A549 (cell line): Measurements from ENCODE around the gene ZNF213. TPM values are rescaled to one million over a fixed set of nuclear protein-coding genes. Genes with fewer than 3 reads are reported as not detected.

Experiments
- ATAC-seq, 2 experiments: fragments of 200-7000 bp in 1 of 2; fragments of >200 bp in 1 of 2; cut with Nextera tagmentation in 1 of 2; cut with Tn5 transposase in 1 of 2; 3 replicates each; pipeline versions ENCODE4 v1.8.0 to v1.9.1; 2018 to 2020; ENCODE audit warnings: mild to moderate bottlenecking in 1 of 2, moderate library complexity in 1 of 2
- CTCF ChIA-PET: fragments of 300-600 bp; sonication (Branson Sonifier 250); formaldehyde crosslinking; extraction: SDS; loops from one replicate; lab custom pipeline; 2021; ENCODE audit warnings: antibody characterized with exemption, inconsistent platforms; lab: Yijun Ruan, JAX
- POLR2A ChIA-PET: fragments of 350-600 bp; formaldehyde crosslinking; extraction: SDS; loops from one replicate; lab custom pipeline; 2021; ENCODE audit warnings: antibody characterized with exemption, inconsistent platforms; lab: Yijun Ruan, JAX
- DNase-seq, 2 experiments: peaks; one replicate each; pipeline versions ENCODE4 v3.0.0 to v3.0.0-alpha.2; 2011 to 2016; ENCODE audit warnings: low read depth in 1 of 2, low spot score in 1 of 2
- FAIRE-seq: peaks from 2 replicates; lab custom pipeline; 2011; peaks lifted over from hg19 to GRCh38; lab: Jason Lieb, UNC
- H3K27ac ChIP-seq, 2 experiments: fragments of >200 bp; sonication (Bioruptor Twin); formaldehyde crosslinking; 3 replicates each; pipeline ENCODE4 v1.5.1; 2016 to 2017
- H3K4me1 ChIP-seq: fragments of >200 bp; sonication (Bioruptor Twin); formaldehyde crosslinking; 3 replicates; pipeline ENCODE4 v1.6.1; 2016
- H3K4me2 ChIP-seq: fragments of >200 bp; sonication (Bioruptor Twin); formaldehyde crosslinking; 3 replicates; pipeline ENCODE4 v1.6.1; 2016
- H3K4me3 ChIP-seq: fragments of >200 bp; sonication (Bioruptor Twin); formaldehyde crosslinking; 3 replicates; pipeline ENCODE4 v1.5.1; 2016
- H3K9me3 ChIP-seq: fragments of >200 bp; sonication (Bioruptor Twin); formaldehyde crosslinking; 3 replicates; pipeline ENCODE4 v1.6.1; 2016
- BHLHE40 ChIP-seq: IDR thresholded peaks from 2 replicates; pipeline ENCODE4 v1.6.1; 2012; ENCODE audit warnings: low read depth, low read length, inconsistent platforms
- CBX2 ChIP-seq: fragments of 200-600 bp; sonication (generic); IDR thresholded peaks from 2 replicates; pipeline ENCODE4 v1.6.1; 2016; ENCODE audit warnings: low read depth, mild to moderate bottlenecking, borderline replicate concordance
- CEBPB ChIP-seq, 2 experiments: fragments of >200 bp in 1 of 2; sonication (Bioruptor Twin) in 1 of 2; formaldehyde crosslinking in 1 of 2; IDR thresholded peaks; 2 replicates each; pipeline ENCODE4 v1.6.1; 2012 to 2016
- EP300 ChIP-seq, 2 experiments: fragments of >200 bp; sonication (Bioruptor Twin); formaldehyde crosslinking; IDR thresholded peaks; 2 replicates in 1 of 2; 3 replicates in 1 of 2; pipeline ENCODE4 v1.6.1; 2016 to 2017
- ESRRA ChIP-seq: fragments of 150-350 bp; IDR thresholded peaks from 2 replicates; pipeline ENCODE4 v1.6.1; 2014; ENCODE audit warnings: mild to moderate bottlenecking, low read length, borderline replicate concordance
- GATA3 ChIP-seq: IDR thresholded peaks from 2 replicates; pipeline ENCODE4 v1.6.1; 2012; ENCODE audit warnings: borderline replicate concordance
- JUNB ChIP-seq: fragments of >200 bp; sonication (Bioruptor Twin); formaldehyde crosslinking; IDR thresholded peaks from 2 replicates; pipeline ENCODE4 v1.6.1; 2016
- MAFK ChIP-seq: fragments of 450-650 bp; IDR thresholded peaks from 2 replicates; pipeline ENCODE4 v1.6.1; 2014; ENCODE audit not compliant: partially characterized antibody
- MYC ChIP-seq: IDR thresholded peaks from 2 replicates; pipeline ENCODE4 v1.6.1; 2012; ENCODE audit warnings: mild to moderate bottlenecking, inconsistent platforms, low read length, improper control_type of control experiment, borderline replicate concordance
- NFE2L2 ChIP-seq: fragments of 150-350 bp; conservative IDR thresholded peaks from 2 replicates; pipeline ENCODE4 v1.6.1; 2014; ENCODE audit warnings: low read length
- PHF8 ChIP-seq: fragments of 200-600 bp; sonication (generic); IDR thresholded peaks from 2 replicates; pipeline ENCODE4 v1.6.1; 2016; ENCODE audit warnings: low read depth, mild to moderate bottlenecking, antibody characterized with exemption, moderate library complexity, borderline replicate concordance
- POLR2AphosphoS2 ChIP-seq: conservative IDR thresholded peaks from 2 replicates; pipeline ENCODE4 v1.6.1; 2012; ENCODE audit warnings: low read length, improper control_type of control experiment, inconsistent platforms
- RAD21 ChIP-seq, 2 experiments: fragments of >200 bp in 1 of 2; sonication (Bioruptor Twin) in 1 of 2; formaldehyde crosslinking in 1 of 2; IDR thresholded peaks in 1 of 2; conservative IDR thresholded peaks in 1 of 2; 2 replicates in 1 of 2; 3 replicates in 1 of 2; pipeline ENCODE4 v1.6.1; 2012 to 2018; ENCODE audit warnings: inconsistent platforms in 1 of 2
- SMC3 ChIP-seq: fragments of >200 bp; sonication (Bioruptor Twin); formaldehyde crosslinking; IDR thresholded peaks from 3 replicates; pipeline ENCODE4 v1.6.1; 2018; ENCODE audit warnings: inconsistent platforms
- TFCP2L1 ChIP-seq: fragments of 250-450 bp; sonication (Bioruptor Pico); IDR thresholded peaks from 2 replicates; pipeline ENCODE4 v1.5.0; 2021; ENCODE audit warnings: mild to moderate bottlenecking
- ZC3H11A ChIP-seq: fragments of 450-650 bp; IDR thresholded peaks from 2 replicates; pipeline ENCODE4 v1.6.1; 2014; ENCODE audit warnings: antibody characterized with exemption, mild to moderate bottlenecking
- ZFP36 ChIP-seq: fragments of 450-650 bp; IDR thresholded peaks from 2 replicates; pipeline ENCODE4 v1.6.1; 2014; ENCODE audit warnings: borderline replicate concordance; ENCODE audit not compliant: partially characterized antibody
- WGBS: methylation state at CpG from one replicate; pipeline ENCODE4 v1.1.6; 2017; ENCODE audit errors: missing lambda C conversion rate; 5-methylcytosine and 5-hydroxymethylcytosine counted together
- polyA plus RNA-seq, 4 experiments: library from polyadenylated mRNA; depleted of rRNA in 3 of 4; stranded (reverse); fragments of >200 nt; fragmentation: RNase III in 1 of 4; extraction: RNeasy Plus Mini Kit Qiagen cat#74134 plus additional on column Dnase treatment in 1 of 4; gene quantifications; 2 replicates in 3 of 4; 3 replicates in 1 of 4; pipeline ENCODE4 v1.2.3, GENCODE V29; 2011 to 2017
- TF ChIP-seq, protein P1 (sequence below): IDR thresholded peaks from 2 replicates; pipeline ENCODE4 v1.6.1; 2012
- TF ChIP-seq, protein P2 (sequence below): fragments of 450-650 bp; IDR thresholded peaks from 2 replicates; pipeline ENCODE4 v1.6.1; 2014; ENCODE audit warnings: antibody characterized with exemption
- TF ChIP-seq, protein P3 (sequence below): fragments of >200 bp; sonication (Bioruptor Twin); formaldehyde crosslinking; IDR thresholded peaks from 3 replicates; pipeline ENCODE4 v1.6.1; 2016

ZNF213 gene
- polyA plus RNA-seq, 2 of the 4 experiments (the other 2 are of a cell fraction) = 0.72 to 6.1 TPM

DNA sequence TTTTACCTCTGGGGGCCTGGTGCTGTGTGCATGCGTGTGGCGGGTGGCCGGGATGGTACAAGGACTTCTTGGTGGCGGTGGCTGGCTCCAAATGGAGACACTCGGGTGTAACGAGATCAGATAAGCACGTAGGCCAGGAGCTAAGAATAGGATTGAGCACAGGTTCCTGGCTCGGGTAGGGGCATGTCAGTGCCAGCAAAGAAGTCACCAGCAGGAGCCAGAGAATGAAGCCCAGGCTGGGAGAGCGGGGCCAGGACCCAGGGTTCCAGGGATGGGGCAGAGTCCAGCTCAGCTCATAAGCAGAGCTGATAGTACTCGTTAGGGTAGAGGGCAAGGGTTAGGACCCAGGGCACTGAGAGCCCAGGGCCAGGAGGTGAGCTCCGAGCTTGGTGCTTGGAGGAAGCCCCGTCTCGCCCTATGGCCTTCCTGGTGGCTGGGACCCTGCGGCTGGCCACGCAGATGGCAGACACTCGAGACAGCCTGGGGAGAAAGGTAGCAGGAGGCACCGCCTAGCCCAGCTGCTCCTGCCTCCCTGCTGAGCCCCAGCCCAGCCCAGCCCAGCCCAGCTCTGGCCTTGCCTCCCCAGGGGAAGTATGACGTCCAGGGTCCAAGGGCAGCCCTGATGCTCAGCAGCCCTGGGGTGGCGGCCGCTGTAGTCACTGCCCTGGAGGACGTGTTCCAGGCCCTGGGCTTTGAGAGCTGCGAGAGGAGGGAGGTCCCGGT, 8.9 kb downstream of the ZNF213 start:
- WGBS = 84% methylated on average over 15 of the region's 23 CpGs
- FAIRE-seq (no peak), DNase-seq (no peak), ATAC-seq (peak; percentile 6 to 14; a peak in 2 of 6 replicates)
- Histone ChIP-seq H3K4me3 (no peak overlapping the region), H3K27ac (no peak overlapping the region), H3K4me2 (no peak overlapping the region), H3K9me3 (no peaks in the 10 kb centered on the region), H3K4me1 (no peaks in the 10 kb centered on the region)
- ChIA-PET CTCF (interaction anchor here (0.8 to 11.2 kb wide), 3 partner anchors 9 to 43 kb away, joined by 4 to 158 read pairs (median 9); partner anchors contain the start of gene ZNF213), POLR2A (interaction anchor here (2.3 kb wide), 1 partner anchor 9 kb away, joined by 23 read pairs; the partner anchor contains the start of gene ZNF213)
- TF ChIP-seq MYC (no peak), RAD21 (conservative IDR thresholded peaks at IDR 0.05 in 1 of 2, IDR thresholded peaks at IDR 0.05 in 1 of 2) (no peak), PHF8 (no peak), SMC3 (no peak)
- TF ChIP-seq, protein P1, sequence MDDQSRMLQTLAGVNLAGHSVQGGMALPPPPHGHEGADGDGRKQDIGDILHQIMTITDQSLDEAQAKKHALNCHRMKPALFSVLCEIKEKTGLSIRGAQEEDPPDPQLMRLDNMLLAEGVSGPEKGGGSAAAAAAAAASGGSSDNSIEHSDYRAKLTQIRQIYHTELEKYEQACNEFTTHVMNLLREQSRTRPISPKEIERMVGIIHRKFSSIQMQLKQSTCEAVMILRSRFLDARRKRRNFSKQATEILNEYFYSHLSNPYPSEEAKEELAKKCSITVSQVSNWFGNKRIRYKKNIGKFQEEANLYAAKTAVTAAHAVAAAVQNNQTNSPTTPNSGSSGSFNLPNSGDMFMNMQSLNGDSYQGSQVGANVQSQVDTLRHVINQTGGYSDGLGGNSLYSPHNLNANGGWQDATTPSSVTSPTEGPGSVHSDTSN = no peak
- TF ChIP-seq, protein P2, sequence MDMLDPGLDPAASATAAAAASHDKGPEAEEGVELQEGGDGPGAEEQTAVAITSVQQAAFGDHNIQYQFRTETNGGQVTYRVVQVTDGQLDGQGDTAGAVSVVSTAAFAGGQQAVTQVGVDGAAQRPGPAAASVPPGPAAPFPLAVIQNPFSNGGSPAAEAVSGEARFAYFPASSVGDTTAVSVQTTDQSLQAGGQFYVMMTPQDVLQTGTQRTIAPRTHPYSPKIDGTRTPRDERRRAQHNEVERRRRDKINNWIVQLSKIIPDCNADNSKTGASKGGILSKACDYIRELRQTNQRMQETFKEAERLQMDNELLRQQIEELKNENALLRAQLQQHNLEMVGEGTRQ = no peak

DNA sequence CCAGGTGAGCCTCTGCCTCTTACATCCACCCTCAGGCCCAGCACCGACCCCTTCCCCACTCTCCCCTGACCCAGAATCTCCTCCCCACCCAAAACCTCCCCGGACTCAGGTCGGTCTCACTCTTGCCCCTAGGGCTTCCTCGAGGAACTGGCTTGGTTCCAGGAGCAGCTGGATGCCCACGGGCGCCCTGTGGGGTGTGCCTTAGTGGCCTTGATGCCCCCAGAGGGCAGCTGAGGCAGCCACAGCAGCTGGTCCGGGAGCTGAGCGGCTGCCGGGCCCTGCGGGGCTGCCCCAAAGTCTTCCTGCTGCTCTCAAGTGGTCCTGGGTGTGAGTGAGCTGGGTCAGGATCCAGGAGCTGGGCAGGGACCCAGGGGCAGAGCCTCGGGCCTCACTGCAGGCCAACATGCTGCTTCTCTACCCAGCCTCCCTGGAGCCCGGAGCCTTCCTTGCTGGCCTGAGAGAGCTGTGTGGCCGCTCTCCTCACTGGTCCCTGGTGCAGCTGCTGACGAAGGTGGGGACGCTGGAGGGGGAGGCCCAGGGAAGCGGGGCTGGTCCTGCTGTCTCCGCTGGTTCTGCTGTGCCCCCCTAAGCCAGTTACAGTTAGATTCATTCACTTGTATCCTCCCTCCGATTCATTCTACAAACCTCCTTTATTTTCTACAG, 9.6 kb downstream of the ZNF213 start:
- ATAC-seq (0 out of 6 replicates have a peak, but pooled peaks of 1 of the 2 experiments have one; percentile 4), DNase-seq (no peak), FAIRE-seq (no peak)
- 75% methylated on average over 13 of the region's 18 CpGs for WGBS
- no peak for TF ChIP-seq MAFK
- POLR2A ChIA-PET = interaction anchor here (2.3 kb wide), 1 partner anchor 10 kb away, joined by 23 read pairs; the partner anchor contains the start of gene ZNF213
- CTCF ChIA-PET = interaction anchor here (0.8 to 11.2 kb wide), 4 partner anchors 9 to 86 kb away, joined by 3 to 158 read pairs (median 6); partner anchors contain the start of gene ZNF213
- Histone ChIP-seq H3K4me3 (no peak overlapping the region), H3K9me3 (no peaks in the 10 kb centered on the region), H3K4me2 (no peak overlapping the region), H3K4me1 (peaks cover 6% of the 10 kb centered on the region), H3K27ac (no peak overlapping the region)

DNA sequence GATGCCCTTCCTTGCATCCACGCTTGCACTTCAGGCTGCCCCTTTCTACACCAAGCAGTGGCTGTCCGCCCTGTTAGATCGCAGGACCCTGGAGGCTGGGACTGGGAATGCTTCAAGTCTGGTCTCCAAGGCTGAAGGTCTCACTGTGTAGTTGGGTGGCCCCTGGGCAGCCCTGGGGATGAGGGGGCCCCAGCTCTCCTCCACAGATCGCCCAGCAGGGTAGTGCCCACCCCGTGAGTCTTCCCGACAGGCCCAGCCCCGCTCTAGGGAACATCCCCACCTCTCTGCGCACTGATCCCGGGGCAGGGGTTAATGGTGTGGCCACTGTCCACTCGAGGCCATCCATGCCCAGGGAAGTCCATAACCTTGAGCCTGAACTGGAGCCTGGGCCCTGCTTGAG, 10.3 kb downstream of the ZNF213 start:
- DNase-seq (no peak), FAIRE-seq (no peak), ATAC-seq (0 out of 6 replicates have a peak, but pooled peaks of 1 of the 2 experiments have one; percentile 2)
- Histone ChIP-seq H3K4me3 (no peak overlapping the region), H3K27ac (no peak overlapping the region), H3K4me1 (peaks cover 7% of the 10 kb centered on the region), H3K4me2 (no peak overlapping the region), H3K9me3 (no peaks in the 10 kb centered on the region)
- POLR2A ChIA-PET = interaction anchor here (2.3 kb wide), 1 partner anchor 11 kb away, joined by 23 read pairs; the partner anchor contains the start of gene ZNF213
- WGBS = 78% methylated on average over 4 of the region's 10 CpGs
- CTCF ChIA-PET = interaction anchor here (1.2 to 11.2 kb wide), 4 partner anchors 10 to 86 kb away, joined by 3 to 158 read pairs (median 6); partner anchors contain the start of gene ZNF213
- TF ChIP-seq TFCP2L1 (CRISPR knock-in tag) (no peak), BHLHE40 (no peak), GATA3 (no peak), JUNB (no peak), ZFP36 (no peak), EP300 (IDR thresholded peaks at IDR 0.05) (no peak), CEBPB (IDR thresholded peaks at IDR 0.05) (no peak), ZC3H11A (no peak), MYC (no peak), ESRRA (no peak), POLR2AphosphoS2 (no peak), CBX2 (no peak), NFE2L2 (no peak)
- TF ChIP-seq, protein P3, sequence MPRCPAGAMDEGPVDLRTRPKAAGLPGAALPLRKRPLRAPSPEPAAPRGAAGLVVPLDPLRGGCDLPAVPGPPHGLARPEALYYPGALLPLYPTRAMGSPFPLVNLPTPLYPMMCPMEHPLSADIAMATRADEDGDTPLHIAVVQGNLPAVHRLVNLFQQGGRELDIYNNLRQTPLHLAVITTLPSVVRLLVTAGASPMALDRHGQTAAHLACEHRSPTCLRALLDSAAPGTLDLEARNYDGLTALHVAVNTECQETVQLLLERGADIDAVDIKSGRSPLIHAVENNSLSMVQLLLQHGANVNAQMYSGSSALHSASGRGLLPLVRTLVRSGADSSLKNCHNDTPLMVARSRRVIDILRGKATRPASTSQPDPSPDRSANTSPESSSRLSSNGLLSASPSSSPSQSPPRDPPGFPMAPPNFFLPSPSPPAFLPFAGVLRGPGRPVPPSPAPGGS = no peak
